ENCODE measurements around the gene MAP3K5. TPM values are rescaled to one million over a fixed set of nuclear protein-coding genes. Genes with fewer than 3 reads are reported as not detected.

The MAP3K5 gene
- total RNA-seq, 3 donors from 2014 or later (not counting 1 experiment from before 2014, with no cell fraction given), result 19.7 to 36.7 (median 35.4) TPM

DNA sequence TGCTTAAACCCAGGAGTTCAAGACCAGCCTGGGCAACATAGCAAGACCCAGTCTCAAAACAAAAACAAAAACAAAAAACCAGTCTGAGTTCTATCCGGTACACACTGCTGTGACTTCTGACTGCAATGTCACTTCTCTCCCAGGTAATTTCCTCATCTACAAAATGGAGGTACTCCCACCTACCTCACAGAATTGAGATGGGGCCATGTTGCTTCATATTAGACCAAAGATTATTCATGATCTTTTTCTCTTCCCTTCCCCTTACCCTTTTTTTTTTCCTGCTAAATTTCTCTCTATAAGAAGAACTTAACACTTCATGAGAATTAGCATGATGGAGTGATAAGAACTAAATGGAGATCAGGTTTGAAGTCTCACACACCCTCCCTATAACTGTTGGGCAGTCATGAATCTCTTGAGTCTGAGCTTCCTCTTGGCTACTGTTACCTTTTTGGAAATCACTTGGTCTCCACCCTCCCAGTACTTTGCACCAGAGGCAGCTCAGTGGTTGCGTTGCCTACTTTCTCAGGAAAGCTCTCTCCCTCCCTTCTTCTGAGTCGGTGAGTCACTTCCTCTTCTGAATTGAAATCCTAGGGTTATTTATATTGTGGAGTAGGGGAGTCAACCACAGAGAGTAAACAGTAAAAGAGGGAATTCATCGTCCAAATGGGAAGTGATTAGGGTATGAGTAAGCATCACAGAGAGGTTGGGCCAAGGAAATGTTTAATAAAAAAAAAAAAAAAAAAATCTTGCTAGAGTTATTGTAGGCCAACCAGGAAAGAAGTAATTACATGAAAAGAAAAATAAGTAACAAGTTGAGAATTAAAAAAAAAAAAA, 182.2 kb downstream of the MAP3K5 start:
- Histone ChIP-seq H3K4me3 (ENCODE audit: low read length) (no peak overlapping the region), H3K9me3 (ENCODE audit: control insufficient read depth, insufficient read depth, low read length) (no peaks in the 10 kb centered on the region), H3K36me3 (ENCODE audit: control insufficient read depth, insufficient read depth, low read length) (peaks cover 37% of the 10 kb centered on the region), H3K27ac (ENCODE audit: low read length) (no peak overlapping the region), H3K27me3 (ENCODE audit: control insufficient read depth, insufficient read depth, low read length) (no peaks in the 10 kb centered on the region), H3K4me1 (ENCODE audit: control insufficient read depth, insufficient read depth, low read length) (no peaks in the 10 kb centered on the region)
- Mint-ChIP-seq H3K9me3 (no peaks in the 10 kb centered on the region), H3K4me3 (no peak overlapping the region), H3K27ac (peak overlapping the region; percentile 19 to 21), H3K4me1 (peaks cover 4 to 16% of the 10 kb centered on the region in 2 donors), H3K27me3 (ENCODE audit: low read depth in 2 of 2) (no peaks in the 10 kb centered on the region), H3K36me3 (peaks cover 13% of the 10 kb centered on the region)
- peak in 1 of 2 donors; percentile 6 for DNase-seq
- TF ChIP-seq CTCF (IDR thresholded peaks at IDR 0.05), result no peak
- intact Hi-C loops (cut with micrococcal nuclease), result no loop called here
- 62% methylated on average over 3 of the region's 4 CpGs for WGBS (ENCODE audit: insufficient coverage)
- peak in 1 of 3 donors; percentile 22 for ATAC-seq

DNA sequence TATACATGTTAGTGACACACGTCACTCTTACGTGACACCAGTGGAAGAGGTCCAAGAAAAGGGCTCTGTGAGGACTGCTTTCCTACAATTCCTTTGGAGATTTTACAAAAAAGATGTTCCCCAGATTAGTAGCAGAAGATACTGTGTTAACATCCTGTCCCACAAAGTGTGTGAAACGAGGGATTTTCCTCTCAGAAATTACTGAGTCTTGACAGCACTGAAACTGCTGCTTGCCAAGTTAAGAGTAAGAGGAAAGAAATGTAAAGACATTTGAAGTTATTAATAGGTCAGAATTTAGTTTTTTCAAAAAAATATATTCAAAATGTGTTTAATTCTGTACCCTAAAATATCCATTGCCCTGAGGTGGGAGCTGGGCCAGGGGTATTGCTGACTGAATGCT, 183.3 kb downstream of the MAP3K5 start:
- no peaks in the 10 kb centered on the region for H3K27me3 Mint-ChIP-seq (ENCODE audit: low read depth in 2 of 2)
- H3K36me3 ChIP-seq (ENCODE audit: control insufficient read depth, insufficient read depth, low read length), result peaks cover 41% of the 10 kb centered on the region
- no peak overlapping the region for H3K27ac Mint-ChIP-seq
- 98% methylated on average over 3 of the region's 3 CpGs for WGBS (ENCODE audit: insufficient coverage)
- TF ChIP-seq CTCF (IDR thresholded peaks at IDR 0.05), result no peak
- H3K27me3 ChIP-seq (ENCODE audit: control insufficient read depth, insufficient read depth, low read length), result no peaks in the 10 kb centered on the region
- no peak overlapping the region for H3K4me3 Mint-ChIP-seq
- H3K4me1 Mint-ChIP-seq, result peaks cover 4 to 16% of the 10 kb centered on the region in 2 donors
- no peak for DNase-seq
- ATAC-seq, result no peak
- peaks cover 15% of the 10 kb centered on the region for H3K36me3 Mint-ChIP-seq
- H3K9me3 ChIP-seq (ENCODE audit: control insufficient read depth, insufficient read depth, low read length), result no peaks in the 10 kb centered on the region
- no peaks in the 10 kb centered on the region for H3K9me3 Mint-ChIP-seq
- H3K4me3 ChIP-seq (ENCODE audit: low read length), result no peak overlapping the region
- no peaks in the 10 kb centered on the region for H3K4me1 ChIP-seq (ENCODE audit: control insufficient read depth, insufficient read depth, low read length)
- no peak overlapping the region for H3K27ac ChIP-seq (ENCODE audit: low read length)
- intact Hi-C loops (cut with micrococcal nuclease), result loop anchor here (1.0 kb wide), 1 partner anchor 184 kb away; no protein-coding TSS in a partner anchor

GRCh38 chr6:136607932-136608772, 184.1 kb downstream of the MAP3K5 start:
- WGBS (ENCODE audit: insufficient coverage), result 83% methylated on average over 12 of the region's 12 CpGs
- H3K4me3 ChIP-seq (ENCODE audit: low read length), result no peak overlapping the region
- Mint-ChIP-seq H3K36me3 (peaks cover 12% of the 10 kb centered on the region), H3K4me1 (peaks cover 4 to 16% of the 10 kb centered on the region in 2 donors), H3K9me3 (no peaks in the 10 kb centered on the region), H3K27ac (peak overlapping the region in 1 of 2 donors; percentile 47), H3K27me3 (ENCODE audit: low read depth in 2 of 2) (no peaks in the 10 kb centered on the region), H3K4me3 (no peak overlapping the region)
- ATAC-seq (peak; percentile 80 to 99 (median 96)), DNase-seq (peak; percentile 63 to 86)
- H3K27ac ChIP-seq (ENCODE audit: low read length), result no peak overlapping the region
- no peaks in the 10 kb centered on the region for H3K27me3 ChIP-seq (ENCODE audit: control insufficient read depth, insufficient read depth, low read length)
- H3K4me1 ChIP-seq (ENCODE audit: control insufficient read depth, insufficient read depth, low read length), result no peaks in the 10 kb centered on the region
- no peaks in the 10 kb centered on the region for H3K9me3 ChIP-seq (ENCODE audit: control insufficient read depth, insufficient read depth, low read length)
- TF ChIP-seq CTCF (IDR thresholded peaks at IDR 0.05), result peak; percentile 81
- peaks cover 40% of the 10 kb centered on the region for H3K36me3 ChIP-seq (ENCODE audit: control insufficient read depth, insufficient read depth, low read length)
- intact Hi-C loops (cut with micrococcal nuclease), result loop anchor here (1.0 kb wide), 1 partner anchor 185 kb away; no protein-coding TSS in a partner anchor

All from natural killer cell (primary cell).